HL-60 (cell line): Measurements from ENCODE around the gene CDC42BPA.

Source experiments
- POLR2AphosphoS5 ChIP-seq: IDR thresholded peaks from 2 replicates; pipeline ENCODE4 v1.6.1; 2012; ENCODE audit warnings: low read depth
- TF ChIP-seq, protein P1 (sequence below): IDR thresholded peaks from one replicate; pipeline ENCODE4 v1.5.1; 2011; ENCODE audit warnings: low read length, control low read depth, inconsistent platforms; ENCODE audit not compliant: insufficient read depth

DNA sequence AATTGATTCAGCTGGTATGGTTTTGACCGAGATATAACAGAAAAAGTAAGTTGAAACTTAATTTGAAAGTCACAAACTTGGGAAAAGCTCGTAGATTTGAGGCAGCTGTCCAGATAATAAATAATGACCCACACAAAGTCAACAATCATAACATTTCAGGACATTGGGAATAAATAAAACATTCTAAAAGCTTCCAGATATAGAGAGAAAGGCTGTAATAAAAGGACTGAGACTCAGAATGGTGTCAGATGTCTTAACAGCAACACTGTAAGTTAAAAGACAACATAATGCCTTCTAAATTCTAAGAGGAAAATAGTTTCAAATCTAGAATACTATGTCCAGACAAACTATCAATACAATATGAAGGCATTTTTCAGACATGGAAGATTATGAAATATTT is 163.3 kb downstream of the CDC42BPA start:
- TF ChIP-seq, protein P1, sequence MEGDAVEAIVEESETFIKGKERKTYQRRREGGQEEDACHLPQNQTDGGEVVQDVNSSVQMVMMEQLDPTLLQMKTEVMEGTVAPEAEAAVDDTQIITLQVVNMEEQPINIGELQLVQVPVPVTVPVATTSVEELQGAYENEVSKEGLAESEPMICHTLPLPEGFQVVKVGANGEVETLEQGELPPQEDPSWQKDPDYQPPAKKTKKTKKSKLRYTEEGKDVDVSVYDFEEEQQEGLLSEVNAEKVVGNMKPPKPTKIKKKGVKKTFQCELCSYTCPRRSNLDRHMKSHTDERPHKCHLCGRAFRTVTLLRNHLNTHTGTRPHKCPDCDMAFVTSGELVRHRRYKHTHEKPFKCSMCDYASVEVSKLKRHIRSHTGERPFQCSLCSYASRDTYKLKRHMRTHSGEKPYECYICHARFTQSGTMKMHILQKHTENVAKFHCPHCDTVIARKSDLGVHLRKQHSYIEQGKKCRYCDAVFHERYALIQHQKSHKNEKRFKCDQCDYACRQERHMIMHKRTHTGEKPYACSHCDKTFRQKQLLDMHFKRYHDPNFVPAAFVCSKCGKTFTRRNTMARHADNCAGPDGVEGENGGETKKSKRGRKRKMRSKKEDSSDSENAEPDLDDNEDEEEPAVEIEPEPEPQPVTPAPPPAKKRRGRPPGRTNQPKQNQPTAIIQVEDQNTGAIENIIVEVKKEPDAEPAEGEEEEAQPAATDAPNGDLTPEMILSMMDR: no peak
- TF ChIP-seq POLR2AphosphoS5: no peak
